Measurements from ENCODE around the gene TTLL3.
"Not testable (repeated sequence)": the region's sequence is repeated elsewhere in the genome, so short reads cannot be mapped to it uniquely, and the experiment has no call there.

The TTLL3 gene

DNA sequence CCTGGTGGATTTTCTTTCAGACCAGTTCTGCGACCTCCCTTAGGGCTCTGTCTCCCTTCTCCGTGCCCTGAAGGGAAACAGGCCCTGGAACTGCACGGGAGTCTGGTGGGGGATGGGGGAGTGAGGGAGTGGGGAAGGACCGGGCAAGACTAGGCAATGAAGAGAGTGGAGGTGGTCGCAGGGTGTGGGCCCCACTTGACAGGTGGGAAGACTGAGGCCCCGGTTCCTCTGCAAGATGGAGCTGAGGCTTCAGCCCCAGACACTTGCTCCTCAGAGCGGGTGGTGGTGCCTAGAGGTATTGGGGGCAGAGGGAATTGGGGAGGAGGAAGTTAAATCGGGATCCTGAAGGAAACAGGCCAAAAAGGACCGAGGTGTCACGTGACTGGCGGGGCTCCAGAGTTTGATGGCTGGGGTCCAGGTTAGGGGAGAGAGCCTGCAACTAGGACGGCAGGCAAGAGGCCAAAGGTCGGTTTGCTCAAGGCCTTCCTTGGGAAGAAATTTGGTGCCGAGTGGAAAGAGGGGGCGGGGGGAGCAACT, 39.7 kb upstream of the TTLL3 start:
- Histone ChIP-seq H3K9me3 (no peaks in the 10 kb centered on the region), H3K27ac (peak overlapping the region; percentile 87 to 93), H3K27me3 (no peaks in the 10 kb centered on the region), H3K36me3 (peaks cover 0 to 9% (median 6%) of the 10 kb centered on the region in 3 donors), H3K4me1 (peaks cover 0 to 38% (median 25%) of the 10 kb centered on the region in 4 donors), H3K4me3 (peak overlapping the region; percentile 68 to 76)
- TF ChIP-seq, protein P1, sequence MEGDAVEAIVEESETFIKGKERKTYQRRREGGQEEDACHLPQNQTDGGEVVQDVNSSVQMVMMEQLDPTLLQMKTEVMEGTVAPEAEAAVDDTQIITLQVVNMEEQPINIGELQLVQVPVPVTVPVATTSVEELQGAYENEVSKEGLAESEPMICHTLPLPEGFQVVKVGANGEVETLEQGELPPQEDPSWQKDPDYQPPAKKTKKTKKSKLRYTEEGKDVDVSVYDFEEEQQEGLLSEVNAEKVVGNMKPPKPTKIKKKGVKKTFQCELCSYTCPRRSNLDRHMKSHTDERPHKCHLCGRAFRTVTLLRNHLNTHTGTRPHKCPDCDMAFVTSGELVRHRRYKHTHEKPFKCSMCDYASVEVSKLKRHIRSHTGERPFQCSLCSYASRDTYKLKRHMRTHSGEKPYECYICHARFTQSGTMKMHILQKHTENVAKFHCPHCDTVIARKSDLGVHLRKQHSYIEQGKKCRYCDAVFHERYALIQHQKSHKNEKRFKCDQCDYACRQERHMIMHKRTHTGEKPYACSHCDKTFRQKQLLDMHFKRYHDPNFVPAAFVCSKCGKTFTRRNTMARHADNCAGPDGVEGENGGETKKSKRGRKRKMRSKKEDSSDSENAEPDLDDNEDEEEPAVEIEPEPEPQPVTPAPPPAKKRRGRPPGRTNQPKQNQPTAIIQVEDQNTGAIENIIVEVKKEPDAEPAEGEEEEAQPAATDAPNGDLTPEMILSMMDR (IDR thresholded peaks at IDR 0.05): no peak
- intact Hi-C loops (cut with DNase I; ENCODE audit: low total_unique reads): loop anchor here (2.0 kb wide), 1 partner anchor 22 kb away; the partner anchor contains the start of genes ARPC4 and TADA3
- DNase-seq: peak; percentile 89 to 95

DNA sequence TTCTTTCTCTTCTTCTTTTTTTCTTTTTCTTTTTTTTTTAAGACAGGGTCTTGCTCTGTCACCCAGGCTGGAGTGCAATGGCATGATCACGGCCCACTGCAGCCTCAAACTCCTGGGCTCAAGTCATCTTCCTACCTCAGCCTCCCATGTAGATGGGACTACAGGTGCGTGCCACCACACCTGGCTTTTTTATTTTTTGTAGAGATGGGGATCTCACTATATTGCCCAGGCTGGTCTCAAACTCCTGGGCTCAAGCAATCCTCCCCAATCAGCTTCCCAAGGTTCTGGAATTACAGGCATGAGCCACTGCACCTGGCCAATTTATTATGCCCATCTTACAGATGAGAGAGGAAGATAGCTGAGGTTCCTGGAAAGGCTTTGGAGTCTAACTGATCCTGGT, 39.1 kb upstream of the TTLL3 start:
- H3K27me3 ChIP-seq, H3K4me3 ChIP-seq, DNase-seq, H3K36me3 ChIP-seq, H3K9me3 ChIP-seq: not testable (repeated sequence)
- Histone ChIP-seq H3K4me1 (peaks cover 0 to 38% (median 25%) of the 10 kb centered on the region in 4 donors), H3K27ac (peak overlapping the region; percentile 87 to 93)
- intact Hi-C loops (cut with DNase I; ENCODE audit: low total_unique reads): loop anchor here (2.0 kb wide), 1 partner anchor 22 kb away; the partner anchor contains the start of genes ARPC4 and TADA3

DNA sequence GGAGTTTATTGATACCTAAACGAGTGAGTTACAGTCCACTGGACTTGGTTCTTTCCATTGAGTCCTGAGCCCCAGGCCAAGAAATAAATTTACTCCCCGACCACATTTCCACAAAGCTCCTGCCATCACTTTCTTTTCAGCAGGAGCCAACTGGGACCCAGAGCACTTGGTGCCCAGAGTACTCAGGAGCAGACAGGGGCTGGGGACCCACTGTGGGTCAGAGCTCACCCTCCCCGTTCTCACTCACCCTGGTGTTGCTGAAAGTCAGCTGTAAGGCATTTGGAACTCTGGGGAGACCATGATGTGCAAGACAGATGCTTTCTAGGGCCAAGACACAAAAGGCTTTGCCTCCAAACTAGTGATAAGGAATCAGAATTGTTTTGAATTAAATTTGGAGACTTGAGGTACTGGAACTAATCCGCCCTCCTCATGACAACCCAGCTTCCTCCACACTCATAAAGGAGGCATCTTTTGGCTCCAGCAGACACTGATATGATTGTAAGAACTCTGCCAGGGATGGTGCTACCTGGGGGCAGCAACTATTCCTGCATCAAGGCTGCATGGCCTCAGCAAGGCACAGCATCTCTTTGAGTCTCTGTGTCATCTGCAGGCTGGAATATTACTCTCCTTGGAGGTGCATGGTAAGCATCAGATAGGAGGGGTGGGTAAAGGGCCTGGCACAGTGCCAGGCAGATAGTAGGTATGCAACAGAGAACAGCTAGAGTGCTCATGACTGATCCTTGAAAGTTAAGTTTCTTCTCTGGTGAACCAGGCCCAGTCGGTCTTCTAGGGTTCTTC, 33.0 kb upstream of the TTLL3 start:
- H3K9me3 ChIP-seq: no peaks in the 10 kb centered on the region
- no peak overlapping the region for H3K27ac ChIP-seq
- H3K4me1 ChIP-seq: peaks cover 0 to 16% (median 3%) of the 10 kb centered on the region in 4 donors
- TF ChIP-seq, protein P1 (IDR thresholded peaks at IDR 0.05): no peak
- intact Hi-C loops (cut with DNase I; ENCODE audit: low total_unique reads): no loop called here
- H3K27me3 ChIP-seq: no peaks in the 10 kb centered on the region
- no peak overlapping the region for H3K4me3 ChIP-seq
- DNase-seq: no peak
- H3K36me3 ChIP-seq: peaks cover 20 to 32% (median 21%) of the 10 kb centered on the region in 3 donors

DNA sequence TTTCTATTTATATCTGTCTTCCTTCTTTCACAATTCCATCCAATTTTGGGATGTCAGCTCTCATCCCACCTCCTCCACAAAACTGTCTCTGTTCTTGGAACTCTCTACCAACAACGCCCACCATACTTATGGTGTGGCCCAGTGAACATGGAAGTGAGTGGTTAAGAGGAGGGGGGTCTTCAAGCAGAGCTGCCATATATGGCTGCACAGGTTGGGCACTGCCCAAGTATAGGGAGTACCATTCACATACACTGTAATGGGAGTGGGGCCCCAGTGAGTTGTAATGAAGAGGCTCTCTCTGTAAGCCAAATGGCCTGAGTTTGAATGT, 32.4 kb upstream of the TTLL3 start:
- intact Hi-C loops (cut with DNase I; ENCODE audit: low total_unique reads): no loop called here
- Histone ChIP-seq H3K27me3 (no peaks in the 10 kb centered on the region), H3K9me3 (no peaks in the 10 kb centered on the region), H3K27ac (no peak overlapping the region), H3K36me3 (peaks cover 26 to 37% (median 27%) of the 10 kb centered on the region in 3 donors), H3K4me3 (no peak overlapping the region), H3K4me1 (peaks cover 0 to 16% (median 3%) of the 10 kb centered on the region in 4 donors)
- TF ChIP-seq, protein P1 (IDR thresholded peaks at IDR 0.05): no peak
- no peak for DNase-seq

DNA sequence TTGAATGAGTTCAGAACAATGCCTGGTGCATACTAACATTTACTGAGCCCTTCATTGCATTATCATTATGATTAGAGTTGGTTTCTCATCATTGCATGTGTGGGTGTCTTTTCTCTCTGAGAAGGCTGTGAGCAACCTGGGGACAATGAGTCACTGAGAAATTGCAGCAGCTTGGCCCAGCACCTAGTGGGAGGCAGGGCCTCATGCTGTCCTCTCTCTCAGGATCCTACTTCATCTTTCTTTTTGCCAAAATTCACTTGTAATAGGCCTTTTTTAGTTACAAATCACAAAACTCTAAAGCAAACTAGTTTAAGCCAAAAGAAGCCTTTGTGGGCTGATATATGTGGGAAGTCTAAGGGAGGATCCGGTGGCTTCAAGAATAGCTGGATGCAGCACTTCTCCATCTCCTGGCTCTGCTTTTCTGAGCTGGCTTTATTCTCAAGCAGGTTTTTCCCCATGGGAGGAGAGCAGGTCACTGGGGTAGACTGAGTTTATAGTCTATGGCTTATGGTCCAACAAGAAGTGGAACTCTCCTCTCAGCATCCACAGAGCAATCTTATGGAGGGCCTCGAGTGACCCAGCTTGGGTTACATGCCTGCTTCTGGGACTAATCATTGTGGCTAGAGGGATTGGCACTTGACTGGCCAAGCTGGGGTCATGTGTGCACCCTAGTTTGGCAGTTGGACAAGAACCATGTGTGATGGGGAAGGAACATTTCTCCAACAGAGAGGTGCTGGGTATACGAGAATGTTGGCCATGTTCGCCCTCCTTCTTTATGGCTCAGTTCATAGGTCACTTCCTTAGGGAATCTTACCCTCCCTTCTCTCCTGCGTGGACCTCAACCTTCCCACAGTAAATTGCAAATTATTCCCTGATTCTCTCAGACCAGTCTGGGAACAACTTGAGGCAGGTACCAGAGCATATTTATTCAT, 31.7 kb upstream of the TTLL3 start:
- Histone ChIP-seq H3K27ac (no peak overlapping the region), H3K36me3 (peaks cover 33 to 45% (median 33%) of the 10 kb centered on the region in 3 donors), H3K9me3 (no peaks in the 10 kb centered on the region), H3K4me1 (peaks cover 0 to 16% (median 3%) of the 10 kb centered on the region in 4 donors), H3K4me3 (no peak overlapping the region), H3K27me3 (no peaks in the 10 kb centered on the region)
- intact Hi-C loops (cut with DNase I; ENCODE audit: low total_unique reads): no loop called here
- DNase-seq: no peak
- TF ChIP-seq, protein P1 (IDR thresholded peaks at IDR 0.05): no peak
